Measurements from ENCODE around the gene ACIN1.

GRCh38 chr14:23079716-23080115 is 15.2 kb downstream of the ACIN1 start:
- no peak for TF ChIP-seq CTCF (IDR thresholded peaks at IDR 0.05)
- TF ChIP-seq ZFX (IDR thresholded peaks at IDR 0.05; ENCODE audit: borderline replicate concordance) = no peak

Data from 22Rv1 (cell line).